OCI-LY7 (cell line): ENCODE data around the gene HSPA12A. TPM values are rescaled to one million over a fixed set of nuclear protein-coding genes. Genes with fewer than 3 reads are reported as not detected.

ENCODE experiments used
- BruUV-seq: library from RNA; stranded (reverse); fragments of 400-500 nt; replicated peaks from 2 replicates; lab custom pipeline; 2021; lab: Mats Ljungman, UMichigan
- CTCF ChIA-PET: fragments of 300-600 bp; sonication (Branson Sonifier 250); formaldehyde crosslinking; loops from one replicate; lab custom pipeline; 2022; ENCODE audit warnings: antibody characterized with exemption; ENCODE audit not compliant: unreplicated experiment; lab: Charles Lee
- POLR2A ChIA-PET: fragments of 300-600 bp; sonication (Branson Sonifier 250); formaldehyde crosslinking; loops from one replicate; lab custom pipeline; 2022; ENCODE audit warnings: antibody characterized with exemption; lab: Charles Lee
- DNase-seq: peaks from one replicate; pipeline ENCODE4 v3.0.0-alpha.2; 2015; ENCODE audit warnings: low spot score
- H2AFZ ChIP-seq: fragments of 200-600 bp; sonication (generic), shearing (Covaris generic); 2 replicates; pipeline ENCODE4 v1.6.1; 2014; ENCODE audit warnings: mild to moderate bottlenecking, antibody characterized with exemption, low read length, moderate library complexity
- H3K27ac ChIP-seq: fragments of 200-600 bp; sonication (generic); 2 replicates; pipeline ENCODE4 v1.5.1; 2014; ENCODE audit warnings: mixed run types, low read depth, mild to moderate bottlenecking, moderate library complexity, low read length, inconsistent platforms; ENCODE audit not compliant: poor library complexity, severe bottlenecking
- H3K36me3 ChIP-seq: fragments of 200-600 bp; sonication (generic); 2 replicates; pipeline ENCODE4 v1.6.1; 2014; ENCODE audit warnings: mild to moderate bottlenecking, antibody characterized with exemption, low read length, moderate library complexity, mixed read lengths; ENCODE audit not compliant: insufficient read depth
- H3K4me1 ChIP-seq: fragments of 200-600 bp; sonication (generic); 2 replicates; pipeline ENCODE4 v1.5.1; 2014; ENCODE audit warnings: mild to moderate bottlenecking, low read length; ENCODE audit not compliant: insufficient read depth, poor library complexity, severe bottlenecking
- H3K4me2 ChIP-seq: fragments of 200-600 bp; sonication (generic); 2 replicates; pipeline ENCODE4 v1.6.1; 2014; ENCODE audit warnings: mild to moderate bottlenecking, low read length
- H3K4me3 ChIP-seq: fragments of 200-600 bp; sonication (generic); 2 replicates; pipeline ENCODE4 v1.5.1; 2014; ENCODE audit warnings: mild to moderate bottlenecking, low read depth, low read length; ENCODE audit not compliant: poor library complexity, severe bottlenecking
- H3K79me2 ChIP-seq: fragments of 200-600 bp; sonication (generic); 2 replicates; pipeline ENCODE4 v1.6.1; 2016; ENCODE audit warnings: low read depth, mild to moderate bottlenecking, low read length, moderate library complexity, mixed read lengths; ENCODE audit not compliant: insufficient read depth
- H3K9me2 ChIP-seq: fragments of 200-600 bp; sonication (generic); 2 replicates; pipeline ENCODE4 v1.6.1; 2016; ENCODE audit warnings: mild to moderate bottlenecking, low read length, mixed read lengths; ENCODE audit not compliant: insufficient read depth
- H3K9me3 ChIP-seq: fragments of 200-600 bp; sonication (generic); 2 replicates; pipeline ENCODE4 v1.6.1; 2014; ENCODE audit warnings: mild to moderate bottlenecking, mixed run types, low read length, mixed read lengths
- H4K20me1 ChIP-seq: fragments of 200-600 bp; sonication (generic); 2 replicates; pipeline ENCODE4 v1.6.1; 2014; ENCODE audit warnings: mild to moderate bottlenecking, antibody characterized with exemption, low read length, moderate library complexity, mixed read lengths; ENCODE audit not compliant: insufficient read depth
- CTCF ChIP-seq: fragments of 200-600 bp; sonication (generic); conservative IDR thresholded peaks from 2 replicates; pipeline ENCODE4 v1.5.1; 2014; ENCODE audit warnings: mild to moderate bottlenecking, antibody characterized with exemption, low read length, moderate library complexity, mixed read lengths
- EZH2phosphoT487 ChIP-seq: fragments of 200-600 bp; sonication (generic); IDR thresholded peaks from 2 replicates; pipeline ENCODE4 v1.6.1; 2018; ENCODE audit warnings: low read depth, borderline replicate concordance, mild to moderate bottlenecking, mixed run types, antibody characterized with exemption, low read length, moderate library complexity, mixed read lengths
- intact Hi-C: fragments of 100-400 bp; cut with micrococcal nuclease; formaldehyde crosslinking; loops from one replicate; pipeline ENCODE4 v1.10.0; 2022; ENCODE audit not compliant: unreplicated experiment
- total RNA-seq, 2 experiments: library from RNA; depleted of rRNA in 1 of 2; stranded (reverse); fragments of >200 nt in 1 of 2; shearing (Covaris generic) in 1 of 2; gene quantifications; 2 replicates each; pipeline ENCODE4 v1.2.3, GENCODE V29; 2014 to 2022

The HSPA12A gene
- total RNA-seq, 2 experiments from 2014 or later, result 3.7 TPM; not detected in 1

- no TSS peak for BruUV-seq
- ChIA-PET POLR2A (no interaction called here), CTCF (no interaction called here)
These were observed 37.4 kb downstream of the HSPA12A start for GRCh38 chr10:116704926-116705325.

GRCh38 chr10:116702165-116702564 is 40.2 kb downstream of the HSPA12A start:
- Histone ChIP-seq H3K4me1 (no peaks in the 10 kb centered on the region), H2AFZ (no peak overlapping the region), H4K20me1 (no peaks in the 10 kb centered on the region), H3K79me2 (no peaks in the 10 kb centered on the region), H3K9me2 (no peaks in the 10 kb centered on the region), H3K4me3 (no peak overlapping the region), H3K9me3 (no peaks in the 10 kb centered on the region), H3K36me3 (no peaks in the 10 kb centered on the region), H3K4me2 (no peak overlapping the region), H3K27ac (no peak overlapping the region)
- CTCF ChIA-PET, result no interaction called here
- DNase-seq, result no peak
- POLR2A ChIA-PET, result interaction anchor here (1.6 kb wide), 1 partner anchor 15 kb away, joined by 4 read pairs; no protein-coding TSS in a partner anchor
- TF ChIP-seq CTCF, result no peak
- TF ChIP-seq EZH2phosphoT487, result no peak
- BruUV-seq, result no TSS peak
- intact Hi-C loops, result no loop called here

More at GRCh38 chr10:116704926-116705325, 37.4 kb downstream of the HSPA12A start:
- Histone ChIP-seq H3K4me1 (no peaks in the 10 kb centered on the region), H3K79me2 (no peaks in the 10 kb centered on the region), H3K9me2 (no peaks in the 10 kb centered on the region), H3K4me3 (no peak overlapping the region), H3K36me3 (no peaks in the 10 kb centered on the region), H3K9me3 (no peaks in the 10 kb centered on the region), H4K20me1 (no peaks in the 10 kb centered on the region), H3K27ac (no peak overlapping the region), H3K4me2 (no peak overlapping the region), H2AFZ (no peak overlapping the region)
- TF ChIP-seq EZH2phosphoT487 (no peak), CTCF (no peak)
- intact Hi-C loops, result no loop called here
- no peak for DNase-seq

GRCh38 chr10:116699471-116700150 is 42.8 kb downstream of the HSPA12A start:
- ChIA-PET CTCF (no interaction called here), POLR2A (no interaction called here)
- no peak overlapping the region for H3K27ac ChIP-seq
- intact Hi-C loops, result no loop called here
- no peak overlapping the region for H3K4me2 ChIP-seq
- H3K36me3 ChIP-seq, result no peaks in the 10 kb centered on the region
- H4K20me1 ChIP-seq, result no peaks in the 10 kb centered on the region
- H3K4me1 ChIP-seq, result no peaks in the 10 kb centered on the region
- no peak for DNase-seq
- no peaks in the 10 kb centered on the region for H3K9me2 ChIP-seq
- H2AFZ ChIP-seq, result no peak overlapping the region
- no peak overlapping the region for H3K4me3 ChIP-seq
- H3K79me2 ChIP-seq, result no peaks in the 10 kb centered on the region
- no TSS peak for BruUV-seq
- TF ChIP-seq CTCF, result no peak
- no peak for TF ChIP-seq EZH2phosphoT487
- no peaks in the 10 kb centered on the region for H3K9me3 ChIP-seq
